GM21367 (cell line): ENCODE results near the gene BCAS4.
"Not testable (repeated sequence)": the region's sequence is repeated elsewhere in the genome, so short reads cannot be mapped to it uniquely, and the experiment has no call there.

ENCODE experiments used
- ATAC-seq: cut with Tn5 transposase; IDR thresholded peaks from one replicate; pipeline ENCODE4 v1.9.1; 2021; ENCODE audit not compliant: unreplicated experiment

Gene BCAS4

GRCh38 chr20:50794846-50795634 lies at the start of gene BCAS4:
Gene BCAS4, plus strand, starts transcription at chr20:50795061. Its CDS starts 23 bp downstream, at chr20:50795084.
- ATAC-seq: peak; percentile 49

GRCh38 chr20:50745634-50746137 lies 49.2 kb upstream of the BCAS4 start:
- ATAC-seq: no peak

GRCh38 chr20:50746138-50746940 lies 48.5 kb upstream of the BCAS4 start:
- no peak for ATAC-seq

- no peak for ATAC-seq
Observed at GRCh38 chr20:50747275-50747674, 47.6 kb upstream of the BCAS4 start.

- no peak for ATAC-seq
Observed at GRCh38 chr20:50750145-50750671, 44.7 kb upstream of the BCAS4 start.

- ATAC-seq: no peak
Observed at GRCh38 chr20:50753152-50753551, 41.7 kb upstream of the BCAS4 start.

- ATAC-seq: no peak
Observed at GRCh38 chr20:50754420-50754819, 40.4 kb upstream of the BCAS4 start.

GRCh38 chr20:50756447-50756846 lies 38.4 kb upstream of the BCAS4 start:
- no peak for ATAC-seq

GRCh38 chr20:50758469-50758868 lies 36.4 kb upstream of the BCAS4 start:
- no peak for ATAC-seq

- ATAC-seq: no peak
Observed at GRCh38 chr20:50758992-50759391, 35.9 kb upstream of the BCAS4 start.

GRCh38 chr20:50759678-50760077 lies 35.2 kb upstream of the BCAS4 start:
- ATAC-seq: no peak

- no peak for ATAC-seq
Observed at GRCh38 chr20:50762045-50762422, 32.8 kb upstream of the BCAS4 start.

- no peak for ATAC-seq
Observed at GRCh38 chr20:50762435-50763220, 32.2 kb upstream of the BCAS4 start.

GRCh38 chr20:50763550-50764458 lies 31.1 kb upstream of the BCAS4 start:
- ATAC-seq: not testable (repeated sequence)

GRCh38 chr20:50765251-50765650 lies 29.6 kb upstream of the BCAS4 start:
- ATAC-seq: not testable (repeated sequence)

GRCh38 chr20:50765674-50766073 lies 29.2 kb upstream of the BCAS4 start:
- no peak for ATAC-seq

- not testable (repeated sequence) for ATAC-seq
Observed at GRCh38 chr20:50766955-50767809, 27.7 kb upstream of the BCAS4 start.

GRCh38 chr20:50768991-50769390 lies 25.9 kb upstream of the BCAS4 start:
- ATAC-seq: not testable (repeated sequence)

- ATAC-seq: not testable (repeated sequence)
Observed at GRCh38 chr20:50769551-50770085, 25.2 kb upstream of the BCAS4 start.
